Hepatocyte (in vitro differentiated cells): Measurements from ENCODE around the gene LIPC.

Experiments
- EZH2 ChIP-seq: fragments of 200-600 bp; sonication (generic); IDR thresholded peaks from 2 replicates; pipeline ENCODE4 v1.6.1; 2016; ENCODE audit warnings: antibody characterized with exemption, mild to moderate bottlenecking, borderline replicate concordance
- EZH2phosphoT487 ChIP-seq: fragments of 200-600 bp; sonication (generic); IDR thresholded peaks from one replicate; pipeline ENCODE4 v1.6.1; 2018; ENCODE audit warnings: antibody characterized with exemption, mild to moderate bottlenecking, low read depth, moderate library complexity; ENCODE audit not compliant: unreplicated experiment, severe bottlenecking
- TF ChIP-seq, protein P1 (sequence below): fragments of 200-600 bp; sonication (generic); IDR thresholded peaks from 2 replicates; pipeline ENCODE4 v1.5.1; 2016; ENCODE audit warnings: antibody characterized with exemption, mild to moderate bottlenecking; ENCODE audit not compliant: poor library complexity

DNA sequence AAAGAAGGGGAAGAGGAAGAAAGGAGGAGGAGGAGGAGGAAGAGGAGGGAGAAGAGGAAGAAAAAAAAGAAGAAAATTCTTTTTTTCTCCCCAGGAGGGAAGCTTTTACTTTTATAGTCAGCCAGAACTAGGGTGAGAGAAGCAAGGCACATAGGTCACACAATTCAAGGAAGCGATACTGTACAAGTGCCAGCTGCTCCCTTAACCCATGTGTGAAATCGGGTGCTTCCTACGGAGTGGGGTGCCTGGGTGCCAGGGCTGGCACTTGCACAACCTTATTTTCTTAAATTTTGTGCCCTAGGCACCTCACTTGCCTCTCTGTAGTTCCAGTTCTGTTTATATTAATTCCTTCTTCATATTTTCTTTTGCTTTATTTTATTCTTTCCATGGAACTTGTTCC lies 150.4 kb downstream of the LIPC start:
- TF ChIP-seq EZH2: no peak
- TF ChIP-seq, protein P1, sequence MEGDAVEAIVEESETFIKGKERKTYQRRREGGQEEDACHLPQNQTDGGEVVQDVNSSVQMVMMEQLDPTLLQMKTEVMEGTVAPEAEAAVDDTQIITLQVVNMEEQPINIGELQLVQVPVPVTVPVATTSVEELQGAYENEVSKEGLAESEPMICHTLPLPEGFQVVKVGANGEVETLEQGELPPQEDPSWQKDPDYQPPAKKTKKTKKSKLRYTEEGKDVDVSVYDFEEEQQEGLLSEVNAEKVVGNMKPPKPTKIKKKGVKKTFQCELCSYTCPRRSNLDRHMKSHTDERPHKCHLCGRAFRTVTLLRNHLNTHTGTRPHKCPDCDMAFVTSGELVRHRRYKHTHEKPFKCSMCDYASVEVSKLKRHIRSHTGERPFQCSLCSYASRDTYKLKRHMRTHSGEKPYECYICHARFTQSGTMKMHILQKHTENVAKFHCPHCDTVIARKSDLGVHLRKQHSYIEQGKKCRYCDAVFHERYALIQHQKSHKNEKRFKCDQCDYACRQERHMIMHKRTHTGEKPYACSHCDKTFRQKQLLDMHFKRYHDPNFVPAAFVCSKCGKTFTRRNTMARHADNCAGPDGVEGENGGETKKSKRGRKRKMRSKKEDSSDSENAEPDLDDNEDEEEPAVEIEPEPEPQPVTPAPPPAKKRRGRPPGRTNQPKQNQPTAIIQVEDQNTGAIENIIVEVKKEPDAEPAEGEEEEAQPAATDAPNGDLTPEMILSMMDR: no peak
- no peak for TF ChIP-seq EZH2phosphoT487
